ENCODE results near the gene CRHR1.
A peak's percentile ranks its signal among the peaks of the same experiment; 100 is the strongest.

The CRHR1 gene

DNA sequence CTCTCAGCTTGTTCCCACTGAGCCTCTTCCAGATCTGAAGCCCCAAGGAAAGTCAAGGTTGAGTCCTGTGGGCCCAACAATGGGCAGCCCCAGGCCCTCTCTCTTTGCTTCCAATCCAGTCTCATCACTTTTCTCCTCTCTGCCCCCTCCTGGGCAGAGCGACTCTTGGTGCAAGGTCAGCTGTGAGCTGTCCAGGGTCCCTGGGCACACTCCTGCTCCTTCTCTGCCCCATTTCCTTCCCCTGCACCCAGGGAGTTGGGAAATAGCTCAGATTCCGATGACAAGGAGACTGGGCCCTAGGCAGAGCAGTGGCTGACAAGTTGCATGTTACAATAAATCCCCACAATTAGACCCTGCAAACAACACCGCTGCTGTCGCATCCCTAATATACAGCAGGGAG is 16.1 kb upstream of the CRHR1 start:
- POLR2A ChIA-PET (ENCODE audit: low non-redundant PET), result no interaction called here
- H3K27ac ChIP-seq, result no peak overlapping the region
- CTCF ChIA-PET, result interaction anchor here (0.8 kb wide), 1 partner anchor 16 kb away, joined by 3 read pairs; no protein-coding TSS in a partner anchor
- no peak for TF ChIP-seq CTCF (conservative IDR thresholded peaks at IDR 0.05; ENCODE audit: low read depth)
- DNase-seq (ENCODE audit: low spot score), result no peak

- DNase-seq (ENCODE audit: low spot score), result no peak
- no peak overlapping the region for H3K27ac ChIP-seq
- CTCF ChIA-PET, result interaction anchor here (0.7 kb wide), 1 partner anchor 135 kb away, joined by 3 read pairs; no protein-coding TSS in a partner anchor
- POLR2A ChIA-PET (ENCODE audit: low non-redundant PET), result no interaction called here
- TF ChIP-seq CTCF (conservative IDR thresholded peaks at IDR 0.05; ENCODE audit: low read depth), result no peak
Measured at GRCh38 chr17:45770632-45771270, 13.4 kb upstream of the CRHR1 start.

GRCh38 chr17:45771271-45771959 is 12.7 kb upstream of the CRHR1 start:
- ChIA-PET POLR2A (ENCODE audit: low non-redundant PET) (no interaction called here), CTCF (interaction anchor here (0.5 to 0.7 kb wide), 3 partner anchors 81 to 350 kb away, joined by 3 to 4 read pairs (median 3); no protein-coding TSS in a partner anchor)
- no peak for DNase-seq (ENCODE audit: low spot score)
- no peak for TF ChIP-seq CTCF (conservative IDR thresholded peaks at IDR 0.05; ENCODE audit: low read depth)
- no peak overlapping the region for H3K27ac ChIP-seq

- H3K27ac ChIP-seq, result peak overlapping the region; percentile 82
- CTCF ChIA-PET, result no interaction called here
- POLR2A ChIA-PET (ENCODE audit: low non-redundant PET), result no interaction called here
- DNase-seq (ENCODE audit: low spot score), result no peak
- no peak for TF ChIP-seq CTCF (conservative IDR thresholded peaks at IDR 0.05; ENCODE audit: low read depth)
Measured at GRCh38 chr17:45775148-45775547, 9.0 kb upstream of the CRHR1 start.

DNA sequence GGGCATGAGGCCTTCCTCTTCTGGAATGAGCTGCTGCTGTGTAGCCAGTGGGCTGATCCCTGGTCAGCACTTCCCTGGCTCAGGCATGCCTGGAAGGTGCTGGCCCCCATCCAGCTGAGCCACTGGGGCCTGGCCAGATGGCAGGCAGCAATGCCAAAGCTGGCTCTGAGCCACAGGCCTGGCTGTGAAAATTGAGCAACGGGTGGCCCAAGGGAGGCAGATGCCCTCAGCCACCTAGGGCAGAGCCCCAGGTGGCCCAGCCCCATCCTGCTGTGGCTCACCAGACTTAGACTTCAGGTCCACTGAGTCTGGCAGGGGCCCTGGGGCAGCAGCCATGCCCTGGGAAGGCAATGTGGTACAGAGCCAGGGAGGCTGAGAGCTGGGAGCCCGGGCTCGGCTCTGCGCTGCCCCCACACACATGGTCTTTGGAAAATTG is 8.5 kb upstream of the CRHR1 start:
- peak overlapping the region; percentile 82 for H3K27ac ChIP-seq
- no peak for DNase-seq (ENCODE audit: low spot score)
- CTCF ChIA-PET, result no interaction called here
- POLR2A ChIA-PET (ENCODE audit: low non-redundant PET), result no interaction called here
- no peak for TF ChIP-seq CTCF (conservative IDR thresholded peaks at IDR 0.05; ENCODE audit: low read depth)

GRCh38 chr17:45776896-45777295 is 7.2 kb upstream of the CRHR1 start:
- no peak for TF ChIP-seq CTCF (conservative IDR thresholded peaks at IDR 0.05; ENCODE audit: low read depth)
- no peak for DNase-seq (ENCODE audit: low spot score)
- ChIA-PET CTCF (no interaction called here), POLR2A (ENCODE audit: low non-redundant PET) (no interaction called here)
- no peak overlapping the region for H3K27ac ChIP-seq
